ENCODE results near the gene DOCK9. TPM values are rescaled to one million over a fixed set of nuclear protein-coding genes. Genes with fewer than 3 reads are reported as not detected.

The DOCK9 gene
- total RNA-seq, 1 donor from 2014 or later: 170 TPM

- ATAC-seq: no peak
- Histone ChIP-seq H3K36me3 (no peaks in the 10 kb centered on the region), H3K4me3 (no peak overlapping the region), H3K27ac (no peak overlapping the region), H3K27me3 (no peaks in the 10 kb centered on the region), H3K4me1 (peaks cover 15% of the 10 kb centered on the region), H3K9me3 (no peaks in the 10 kb centered on the region)
- intact Hi-C loops (cut with DNase I): no loop called here
- no peak for DNase-seq
- TF ChIP-seq CTCF (IDR thresholded peaks at IDR 0.05): no peak
Observed at GRCh38 chr13:98981369-98982080, 3.7 kb upstream of the DOCK9 start.

- no peak for ATAC-seq
- intact Hi-C loops (cut with DNase I): no loop called here
- Histone ChIP-seq H3K27ac (peak overlapping the region; percentile 75), H3K27me3 (no peaks in the 10 kb centered on the region), H3K9me3 (no peaks in the 10 kb centered on the region), H3K4me3 (no peak overlapping the region), H3K4me1 (peaks cover 23% of the 10 kb centered on the region), H3K36me3 (no peaks in the 10 kb centered on the region)
- TF ChIP-seq CTCF (IDR thresholded peaks at IDR 0.05): no peak
- DNase-seq: no peak
Observed at GRCh38 chr13:98979012-98979660, 1.3 kb upstream of the DOCK9 start.

- no peak for DNase-seq
- intact Hi-C loops (cut with DNase I): no loop called here
- H3K4me3 ChIP-seq: peak overlapping the region; percentile 49
- no peaks in the 10 kb centered on the region for H3K27me3 ChIP-seq
- H3K27ac ChIP-seq: peak overlapping the region; percentile 75
- H3K4me1 ChIP-seq: peaks cover 23% of the 10 kb centered on the region
- no peaks in the 10 kb centered on the region for H3K36me3 ChIP-seq
- TF ChIP-seq CTCF (IDR thresholded peaks at IDR 0.05): no peak
- H3K9me3 ChIP-seq: no peaks in the 10 kb centered on the region
- no peak for ATAC-seq
Observed at GRCh38 chr13:98978280-98978679, 416 bp upstream of the DOCK9 start.

GRCh38 chr13:98976941-98977340, 923 bp downstream of the DOCK9 start:
- Histone ChIP-seq H3K27me3 (no peaks in the 10 kb centered on the region), H3K27ac (peak overlapping the region; percentile 75), H3K36me3 (no peaks in the 10 kb centered on the region), H3K4me3 (peak overlapping the region; percentile 49), H3K4me1 (peaks cover 25% of the 10 kb centered on the region), H3K9me3 (no peaks in the 10 kb centered on the region)
- DNase-seq: no peak
- intact Hi-C loops (cut with DNase I): no loop called here
- TF ChIP-seq CTCF (IDR thresholded peaks at IDR 0.05): no peak
- no peak for ATAC-seq

GRCh38 chr13:98976338-98976737, 1.5 kb downstream of the DOCK9 start:
- Histone ChIP-seq H3K4me1 (peaks cover 28% of the 10 kb centered on the region), H3K27ac (peak overlapping the region; percentile 75), H3K4me3 (peak overlapping the region; percentile 49), H3K36me3 (no peaks in the 10 kb centered on the region), H3K9me3 (no peaks in the 10 kb centered on the region), H3K27me3 (no peaks in the 10 kb centered on the region)
- intact Hi-C loops (cut with DNase I): no loop called here
- TF ChIP-seq CTCF (IDR thresholded peaks at IDR 0.05): no peak
- ATAC-seq: no peak
- no peak for DNase-seq
